ENCODE measurements around the gene TMPRSS9.
"Not testable (repeated sequence)": the region's sequence is repeated elsewhere in the genome, so short reads cannot be mapped to it uniquely, and the experiment has no call there.

Gene TMPRSS9

GRCh38 chr19:2443116-2443784 lies 83.2 kb downstream of the TMPRSS9 start:
- no peak for DNase-seq

GRCh38 chr19:2443785-2444182 lies 83.7 kb downstream of the TMPRSS9 start:
- DNase-seq = peak; percentile 24

GRCh38 chr19:2444251-2445002 lies 84.4 kb downstream of the TMPRSS9 start:
- DNase-seq = no peak

DNA sequence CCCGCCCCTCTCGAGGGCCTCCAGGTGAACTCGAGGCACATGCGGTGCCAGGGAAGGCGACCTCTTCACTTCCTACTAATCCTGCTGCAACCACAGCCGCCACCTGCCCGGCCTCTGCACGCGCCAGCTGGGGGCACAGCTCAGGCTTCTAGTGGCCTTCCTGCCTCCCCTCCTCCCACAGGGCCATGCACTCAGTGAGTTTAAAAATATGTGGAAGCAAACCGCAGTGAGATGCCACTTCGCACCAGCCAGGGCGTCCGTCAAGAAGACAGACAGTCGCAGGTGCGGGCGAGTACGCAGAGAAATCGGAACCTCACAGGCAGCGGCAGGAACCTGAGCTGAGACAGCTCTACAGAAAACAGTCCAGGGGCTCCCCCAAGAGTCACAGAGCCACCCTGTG lies 86.3 kb downstream of the TMPRSS9 start:
- peak; percentile 72 for DNase-seq

- DNase-seq = no peak
Measured at GRCh38 chr19:2449019-2449418, 89.0 kb downstream of the TMPRSS9 start.

DNA sequence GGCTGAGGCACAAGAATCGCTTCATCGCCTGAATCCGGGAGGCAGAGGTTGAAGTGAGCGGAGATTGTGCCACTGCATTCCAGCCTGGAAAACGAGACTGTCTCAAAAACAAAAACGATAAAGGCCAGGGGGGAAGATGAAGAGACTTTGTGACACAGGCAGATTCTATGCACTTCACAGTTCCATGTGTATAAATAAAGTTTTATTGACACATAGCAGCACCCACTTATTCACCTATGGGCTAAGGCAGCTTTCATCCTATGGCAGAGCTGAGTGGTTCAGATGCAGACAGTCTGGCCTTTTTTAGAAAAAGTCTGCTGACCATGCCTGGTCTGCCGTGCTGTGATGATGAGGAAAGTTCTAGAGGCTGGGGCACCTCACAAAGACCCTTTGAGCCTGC lies 91.1 kb downstream of the TMPRSS9 start:
- DNase-seq = no peak

GRCh38 chr19:2451741-2452140 lies 91.7 kb downstream of the TMPRSS9 start:
- no peak for DNase-seq

DNA sequence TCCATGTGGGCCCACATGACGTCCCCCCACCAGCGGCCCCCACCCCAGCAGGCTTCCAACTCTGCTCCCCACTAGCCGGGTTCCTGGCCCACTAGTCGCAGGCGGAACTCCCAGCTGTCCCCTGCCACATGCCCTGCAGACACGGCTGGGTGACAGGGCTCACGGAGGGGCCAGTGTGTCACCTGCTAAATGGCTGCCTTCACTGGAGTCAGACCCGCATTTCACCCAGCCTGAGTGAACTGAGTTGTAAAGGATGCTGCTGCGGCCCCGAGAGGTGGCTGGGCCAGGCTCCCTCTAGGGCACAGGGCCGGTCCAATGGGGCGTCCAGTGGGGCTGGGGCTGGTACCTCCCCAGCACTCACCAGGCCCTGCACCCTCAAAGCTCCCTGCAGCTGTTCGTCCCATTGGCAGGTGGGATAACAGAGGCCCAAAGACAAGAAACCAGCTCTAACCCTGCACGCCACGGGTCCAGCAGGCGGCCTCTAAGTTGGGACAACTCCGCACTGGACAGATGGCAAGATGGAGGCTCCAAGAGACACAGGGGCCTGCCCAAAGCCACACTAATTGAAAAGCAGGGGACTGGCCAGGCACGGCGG lies 93.5 kb downstream of the TMPRSS9 start:
- no peak for DNase-seq

- no peak for DNase-seq
Measured at GRCh38 chr19:2454199-2454961, 94.3 kb downstream of the TMPRSS9 start.

DNA sequence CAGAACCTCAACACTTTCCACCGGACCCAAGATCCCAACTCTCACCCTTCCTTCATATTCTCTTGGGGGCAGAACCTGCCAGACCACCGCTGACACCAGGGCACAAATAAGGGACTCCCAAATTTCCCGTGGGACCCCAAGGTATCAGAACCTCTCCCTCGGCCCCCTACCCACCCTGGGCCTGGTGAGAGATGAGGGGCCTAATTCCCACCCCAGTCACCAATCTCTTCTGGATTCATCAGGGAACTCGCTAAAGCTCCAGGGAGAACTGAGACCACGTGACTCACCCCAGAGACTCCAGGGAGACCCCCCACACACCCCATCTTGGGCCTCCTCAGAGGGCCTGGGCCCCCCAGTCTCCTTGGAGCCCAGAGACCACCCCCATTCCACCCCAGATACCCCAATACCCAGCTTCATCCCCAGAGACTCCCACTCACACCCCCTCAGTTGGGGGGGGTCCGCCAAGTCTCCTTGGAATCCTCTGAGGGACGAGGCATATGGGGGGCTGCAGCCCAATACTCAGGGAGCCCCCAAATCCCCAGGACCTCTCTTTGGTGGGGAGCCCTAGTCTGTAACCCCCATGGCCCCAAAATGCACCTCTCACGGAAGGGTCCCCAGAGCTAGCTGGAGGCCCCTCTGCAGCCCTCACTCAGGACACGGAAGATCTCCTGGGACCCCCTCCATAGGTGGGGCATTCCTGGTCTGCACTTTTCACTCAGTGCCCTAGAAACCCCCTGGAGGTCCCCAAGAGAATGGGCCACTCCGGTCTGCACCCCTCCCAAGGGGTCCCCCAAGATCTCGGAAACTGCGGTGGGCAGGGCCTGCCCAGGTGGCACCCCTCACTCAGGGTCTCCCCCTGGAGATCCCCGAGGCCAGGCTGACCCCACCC lies 95.1 kb downstream of the TMPRSS9 start:
- DNase-seq = no peak

GRCh38 chr19:2455851-2456570 lies 95.9 kb downstream of the TMPRSS9 start:
- peak; percentile 19 for DNase-seq

GRCh38 chr19:2457394-2458037 lies 97.5 kb downstream of the TMPRSS9 start:
- DNase-seq = no peak

DNA sequence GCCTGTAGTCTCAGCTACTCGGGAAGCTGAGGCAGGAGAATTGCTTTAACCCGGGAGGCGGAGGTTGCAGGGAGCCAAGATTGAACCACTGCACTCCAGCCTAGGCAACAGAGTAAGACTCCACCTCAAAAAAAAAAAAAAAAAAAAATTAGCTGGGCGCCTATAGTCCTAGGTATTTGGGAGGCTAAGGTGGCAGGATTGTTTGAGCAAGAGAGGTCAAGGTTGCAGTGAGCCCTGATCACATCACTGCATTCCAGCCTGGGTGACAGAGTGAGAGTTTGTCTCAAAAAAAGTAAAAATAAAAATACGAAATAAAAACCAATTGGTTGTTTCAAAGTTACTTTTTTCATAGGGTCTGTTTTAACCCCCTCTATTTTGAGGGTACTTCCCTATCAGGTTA lies 98.0 kb downstream of the TMPRSS9 start:
- DNase-seq = no peak

- DNase-seq = not testable (repeated sequence)
Measured at GRCh38 chr19:2458776-2459175, 98.7 kb downstream of the TMPRSS9 start.

GRCh38 chr19:2460245-2460644 lies 100.2 kb downstream of the TMPRSS9 start:
- no peak for DNase-seq

GRCh38 chr19:2461751-2462634 lies 101.9 kb downstream of the TMPRSS9 start:
- peak; percentile 33 for DNase-seq

GRCh38 chr19:2462635-2463421 lies 102.8 kb downstream of the TMPRSS9 start:
- DNase-seq = no peak

GRCh38 chr19:2463694-2464093 lies 103.6 kb downstream of the TMPRSS9 start:
- not testable (repeated sequence) for DNase-seq

DNA sequence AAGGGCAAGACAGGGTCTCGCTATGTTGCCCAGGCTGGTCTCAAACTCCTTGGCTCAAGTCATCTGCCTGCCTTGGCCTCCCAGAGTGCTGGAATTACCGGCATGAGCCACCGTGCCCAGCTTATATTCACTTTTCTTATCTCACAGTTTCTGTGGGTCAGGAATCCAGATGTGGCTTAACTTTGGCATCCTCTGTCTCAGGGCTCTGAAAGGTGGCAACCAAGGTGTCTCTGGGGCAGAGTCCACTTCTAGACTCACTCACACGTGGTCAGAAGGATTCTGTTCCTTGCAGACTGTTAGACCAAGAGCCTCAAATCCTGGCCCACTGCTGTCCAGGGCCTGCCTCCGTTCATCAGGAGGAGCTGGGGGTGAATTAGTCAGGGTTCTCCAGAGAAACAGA lies 104.3 kb downstream of the TMPRSS9 start:
- no peak for DNase-seq

Measured in MV-4-11 (cell line).